HG03097 (cell line): ENCODE data around the gene CIROP.

Experiments
- ATAC-seq: cut with Tn5 transposase; IDR thresholded peaks from one replicate; pipeline ENCODE4 v1.9.1; 2021; ENCODE audit not compliant: unreplicated experiment, low FRiP score

Gene CIROP

DNA sequence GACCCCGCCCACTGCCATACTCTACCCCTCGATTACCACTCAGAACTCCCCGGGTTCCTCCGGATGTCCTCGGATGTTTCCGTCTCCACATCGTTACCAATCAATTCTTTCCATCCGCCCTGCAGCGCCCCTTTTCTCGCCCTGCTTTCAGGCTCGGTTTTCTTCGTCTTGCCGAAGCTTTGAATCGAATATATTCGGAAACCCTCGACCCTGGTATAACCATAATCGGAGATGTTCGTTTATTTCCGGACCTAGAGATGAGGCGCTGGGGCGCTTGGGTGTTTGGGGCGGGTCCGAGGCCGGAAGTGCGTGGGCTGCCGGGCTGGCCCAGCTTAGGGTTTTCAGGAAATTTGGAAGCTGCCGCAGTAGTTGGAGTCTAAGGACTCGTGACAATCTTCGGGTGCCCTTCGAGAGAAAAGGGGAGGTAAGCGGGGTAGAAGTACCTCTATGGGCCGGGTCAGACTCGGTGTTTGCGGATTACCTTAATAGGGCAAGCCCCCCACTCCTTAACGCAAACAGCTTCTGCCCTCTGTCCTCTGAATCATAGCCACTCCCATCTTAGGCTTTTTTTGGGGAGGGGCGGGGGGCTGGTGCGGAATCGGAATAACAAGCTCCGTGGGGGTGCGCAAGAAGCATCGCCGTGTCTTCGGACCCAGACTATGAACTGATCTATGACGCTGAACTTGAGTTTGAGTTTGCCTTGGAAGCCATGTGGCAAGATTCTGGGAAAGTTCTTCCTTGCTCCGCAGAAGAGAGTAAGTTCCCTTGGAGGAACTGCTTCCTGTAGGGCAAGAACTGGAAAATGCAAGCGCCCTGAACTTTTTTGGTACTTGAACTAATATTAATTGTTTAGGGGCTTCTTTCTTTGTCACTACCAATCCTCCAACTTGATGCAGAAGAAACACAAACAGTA, 9.3 kb downstream of the CIROP start, which contains the start of gene C14orf119:
TSS of gene C14orf119 (plus strand) at position 310 of the 913 bp plus-strand sequence. CDS start 2,154 bp downstream, outside the sequence.
- peak; percentile 92 for ATAC-seq

DNA sequence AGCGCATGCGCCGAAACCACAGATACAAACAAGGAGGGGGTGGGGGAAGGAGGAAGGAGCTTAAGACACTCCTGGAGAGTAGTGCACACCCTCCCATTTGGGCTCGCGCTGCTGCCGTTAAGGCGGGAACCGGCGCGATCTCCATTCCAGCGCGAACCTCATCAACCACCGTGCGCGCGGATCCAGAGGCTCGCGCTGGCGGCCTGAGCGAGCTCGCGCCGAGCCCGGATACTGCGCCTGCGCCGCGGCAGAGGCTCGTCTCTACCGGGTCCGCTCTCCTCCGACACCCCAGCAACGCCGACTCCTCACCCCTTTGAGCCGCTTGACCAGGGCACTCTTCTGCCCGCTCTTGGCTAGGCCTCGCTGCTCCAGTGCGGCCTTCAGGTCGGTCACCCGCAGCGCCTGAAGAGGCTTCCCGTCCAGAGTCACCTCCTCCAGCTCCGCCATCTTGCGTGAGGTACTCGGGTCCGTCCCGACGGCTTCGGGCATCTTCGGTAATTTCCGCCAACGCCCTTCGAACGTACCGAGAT, 10.1 kb downstream of the CIROP start, which contains the start of gene ACIN1:
TSS of gene ACIN1 (minus strand) at position 471 of the 530 bp plus-strand sequence. CDS start at position 447, 24 bp downstream.
- peak; percentile 35 for ATAC-seq

GRCh38 chr14:23093991-23094665, 10.7 kb downstream of the CIROP start:
- no peak for ATAC-seq

GRCh38 chr14:23093526-23093925, 11.3 kb downstream of the CIROP start:
- no peak for ATAC-seq

DNA sequence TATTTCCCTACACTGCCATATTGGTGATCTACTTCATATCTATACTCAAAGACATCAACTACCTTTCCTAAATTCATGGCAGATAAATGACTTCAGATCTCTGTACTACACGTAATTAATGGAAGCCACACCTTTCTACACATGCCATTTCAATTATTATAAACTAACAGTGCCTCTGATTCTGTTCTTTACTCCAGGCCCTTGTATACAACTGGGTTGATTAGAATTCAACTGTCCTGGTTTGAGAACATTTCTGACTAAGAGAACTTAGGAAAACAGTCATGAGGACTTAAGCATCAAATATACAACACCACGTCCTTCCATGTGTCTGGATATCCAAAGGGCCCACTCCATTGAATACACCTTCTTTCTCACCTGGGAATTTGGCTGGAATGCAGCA, 11.7 kb downstream of the CIROP start:
- ATAC-seq: no peak

- ATAC-seq: no peak
Observed at GRCh38 chr14:23091294-23092225, 13.2 kb downstream of the CIROP start.

- no peak for ATAC-seq
Observed at GRCh38 chr14:23090254-23090636, 14.5 kb downstream of the CIROP start.

GRCh38 chr14:23089498-23090253, 15.1 kb downstream of the CIROP start:
- ATAC-seq: no peak

DNA sequence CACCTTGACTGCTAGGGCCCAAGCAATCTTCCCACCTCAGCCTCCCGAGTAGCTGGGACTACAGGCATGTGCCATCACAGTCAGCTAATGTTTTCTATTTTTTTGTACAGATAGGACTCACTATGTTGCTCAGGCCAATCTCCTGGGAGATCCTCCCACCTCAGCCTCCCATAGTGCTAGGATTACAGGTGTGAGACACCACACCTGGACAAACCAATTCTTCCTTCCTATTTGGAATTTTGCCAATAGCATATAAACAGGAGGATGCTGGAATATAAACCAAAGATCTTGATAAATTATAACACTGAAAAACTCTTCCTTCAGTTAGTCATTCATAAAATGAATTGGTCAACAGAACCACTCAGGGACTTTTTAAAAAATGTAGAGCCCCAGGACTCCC, 18.2 kb downstream of the CIROP start:
- ATAC-seq: no peak

- no peak for ATAC-seq
Observed at GRCh38 chr14:23085458-23085857, 19.3 kb downstream of the CIROP start.

DNA sequence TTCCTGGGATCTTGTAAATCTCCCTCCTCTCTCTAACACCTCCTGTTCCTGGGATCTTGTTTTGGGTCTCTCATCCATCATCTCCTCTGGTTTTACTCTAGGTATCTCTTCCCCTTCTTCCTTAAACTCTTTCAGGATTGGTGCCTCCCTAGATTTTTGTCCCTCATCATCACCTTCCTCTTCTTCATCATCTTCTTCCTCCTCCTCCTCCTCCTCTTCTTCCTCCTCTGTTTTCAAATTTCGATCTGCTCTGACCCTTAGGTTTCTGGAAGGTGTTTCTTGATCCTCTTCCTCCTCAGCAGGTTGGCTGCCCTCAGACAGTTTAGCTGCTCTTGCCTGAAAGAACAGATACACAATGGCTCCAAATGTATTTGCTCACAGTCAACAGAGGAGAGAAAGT, 24.3 kb downstream of the CIROP start:
- ATAC-seq: no peak

GRCh38 chr14:23079716-23080115, 25.1 kb downstream of the CIROP start:
- ATAC-seq: no peak

DNA sequence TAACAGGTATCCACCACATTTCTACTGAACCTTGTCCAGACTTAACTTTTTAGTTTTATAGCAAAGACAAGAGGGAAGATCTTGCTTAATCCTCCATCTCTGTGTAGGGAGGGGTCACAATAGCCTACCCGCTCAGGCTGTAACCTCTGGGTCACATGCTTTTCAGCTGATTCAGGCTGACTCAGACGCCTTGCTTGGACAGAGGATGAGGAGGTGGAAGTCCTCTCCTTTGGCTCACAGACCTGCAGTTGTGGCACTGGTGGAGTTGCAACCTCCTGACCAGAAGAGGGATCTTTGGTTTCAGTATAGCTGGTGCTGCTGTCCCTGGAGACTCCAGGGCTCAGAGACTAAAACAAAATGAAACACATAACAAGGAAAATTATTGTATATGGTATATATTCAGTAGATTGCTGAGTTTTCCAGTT, 26.1 kb downstream of the CIROP start:
- no peak for ATAC-seq

DNA sequence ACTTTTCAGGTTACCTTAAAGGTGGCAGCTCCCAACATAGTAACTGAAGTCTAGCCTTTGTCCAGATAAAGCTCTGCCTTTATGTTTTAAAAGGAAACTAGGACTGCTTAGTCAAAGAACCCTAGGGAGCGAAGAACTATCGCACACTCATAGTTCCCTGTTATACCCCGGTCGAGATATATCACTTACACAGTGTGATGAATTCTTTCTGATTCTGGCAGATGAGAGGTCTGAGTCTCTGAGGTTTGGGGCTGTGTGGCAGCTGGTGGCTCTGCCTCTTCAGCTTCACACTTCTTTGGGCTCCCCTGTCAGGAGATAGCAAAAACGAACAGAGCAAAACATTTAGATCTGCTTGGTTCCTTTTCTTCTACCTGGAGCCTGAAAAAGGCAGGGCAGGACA, 26.8 kb downstream of the CIROP start:
- ATAC-seq: no peak

DNA sequence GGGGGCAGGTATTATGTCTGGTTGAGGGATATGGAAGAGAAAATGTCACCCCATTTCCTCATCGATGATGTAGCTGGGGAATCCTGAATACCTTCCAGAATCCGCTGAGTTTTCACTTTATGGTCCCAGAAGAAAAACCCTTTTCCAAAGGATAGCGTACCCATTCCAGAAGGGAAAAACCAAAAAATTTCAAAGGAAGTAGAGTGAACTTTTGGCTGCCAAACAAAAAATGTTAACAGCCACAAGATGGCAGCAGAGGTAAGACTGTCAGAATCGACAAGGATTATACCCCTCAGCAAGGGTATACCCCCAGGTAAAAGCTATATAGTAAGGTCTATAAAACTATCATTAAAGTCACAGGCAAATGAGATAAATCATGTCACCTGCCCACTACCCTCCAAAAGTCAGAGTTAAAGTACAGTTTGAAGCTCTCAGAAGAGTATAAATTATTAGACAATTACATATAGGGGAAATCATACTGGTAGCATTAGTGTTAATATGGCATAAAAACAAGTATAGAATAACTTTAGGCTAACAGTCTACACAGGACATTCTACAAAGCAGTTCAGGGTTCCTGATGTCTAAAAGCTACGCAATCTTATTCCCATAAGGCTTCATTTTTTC, 27.9 kb downstream of the CIROP start:
- ATAC-seq: no peak

GRCh38 chr14:23074906-23075305, 29.9 kb downstream of the CIROP start:
- no peak for ATAC-seq

GRCh38 chr14:23071921-23072539, 32.8 kb downstream of the CIROP start:
- no peak for ATAC-seq

GRCh38 chr14:23071244-23071920, 33.4 kb downstream of the CIROP start:
- peak; percentile 66 for ATAC-seq
